ENCODE measurements around the gene SDK1. TPM values are rescaled to one million over a fixed set of nuclear protein-coding genes. Genes with fewer than 3 reads are reported as not detected.

Gene SDK1
- total and polyA plus RNA-seq, 2 of the 8 experiments (the other 6 are each of a cell fraction or from before 2014, with no cell fraction given): 3.3 to 7.2 TPM

DNA sequence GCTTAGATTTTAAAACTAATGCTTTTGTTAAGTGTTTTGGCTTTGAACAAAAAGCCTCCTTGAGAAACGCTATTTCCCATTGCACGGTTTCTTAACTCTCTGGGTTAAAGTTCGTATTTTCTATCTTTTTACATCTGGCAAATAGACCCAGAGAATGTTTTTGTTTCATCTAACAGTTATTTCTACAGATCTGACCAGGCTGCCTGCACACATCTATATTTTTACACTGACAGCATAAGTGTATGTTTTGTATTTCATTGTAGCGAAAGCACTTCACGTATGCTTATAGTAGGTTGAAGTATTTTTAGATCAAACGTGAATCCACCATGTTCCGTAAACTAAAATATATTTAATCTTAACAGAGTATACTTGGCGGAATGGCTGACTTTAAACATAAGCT is 477.3 kb downstream of the SDK1 start (continued):
- TF ChIP-seq, protein P1, sequence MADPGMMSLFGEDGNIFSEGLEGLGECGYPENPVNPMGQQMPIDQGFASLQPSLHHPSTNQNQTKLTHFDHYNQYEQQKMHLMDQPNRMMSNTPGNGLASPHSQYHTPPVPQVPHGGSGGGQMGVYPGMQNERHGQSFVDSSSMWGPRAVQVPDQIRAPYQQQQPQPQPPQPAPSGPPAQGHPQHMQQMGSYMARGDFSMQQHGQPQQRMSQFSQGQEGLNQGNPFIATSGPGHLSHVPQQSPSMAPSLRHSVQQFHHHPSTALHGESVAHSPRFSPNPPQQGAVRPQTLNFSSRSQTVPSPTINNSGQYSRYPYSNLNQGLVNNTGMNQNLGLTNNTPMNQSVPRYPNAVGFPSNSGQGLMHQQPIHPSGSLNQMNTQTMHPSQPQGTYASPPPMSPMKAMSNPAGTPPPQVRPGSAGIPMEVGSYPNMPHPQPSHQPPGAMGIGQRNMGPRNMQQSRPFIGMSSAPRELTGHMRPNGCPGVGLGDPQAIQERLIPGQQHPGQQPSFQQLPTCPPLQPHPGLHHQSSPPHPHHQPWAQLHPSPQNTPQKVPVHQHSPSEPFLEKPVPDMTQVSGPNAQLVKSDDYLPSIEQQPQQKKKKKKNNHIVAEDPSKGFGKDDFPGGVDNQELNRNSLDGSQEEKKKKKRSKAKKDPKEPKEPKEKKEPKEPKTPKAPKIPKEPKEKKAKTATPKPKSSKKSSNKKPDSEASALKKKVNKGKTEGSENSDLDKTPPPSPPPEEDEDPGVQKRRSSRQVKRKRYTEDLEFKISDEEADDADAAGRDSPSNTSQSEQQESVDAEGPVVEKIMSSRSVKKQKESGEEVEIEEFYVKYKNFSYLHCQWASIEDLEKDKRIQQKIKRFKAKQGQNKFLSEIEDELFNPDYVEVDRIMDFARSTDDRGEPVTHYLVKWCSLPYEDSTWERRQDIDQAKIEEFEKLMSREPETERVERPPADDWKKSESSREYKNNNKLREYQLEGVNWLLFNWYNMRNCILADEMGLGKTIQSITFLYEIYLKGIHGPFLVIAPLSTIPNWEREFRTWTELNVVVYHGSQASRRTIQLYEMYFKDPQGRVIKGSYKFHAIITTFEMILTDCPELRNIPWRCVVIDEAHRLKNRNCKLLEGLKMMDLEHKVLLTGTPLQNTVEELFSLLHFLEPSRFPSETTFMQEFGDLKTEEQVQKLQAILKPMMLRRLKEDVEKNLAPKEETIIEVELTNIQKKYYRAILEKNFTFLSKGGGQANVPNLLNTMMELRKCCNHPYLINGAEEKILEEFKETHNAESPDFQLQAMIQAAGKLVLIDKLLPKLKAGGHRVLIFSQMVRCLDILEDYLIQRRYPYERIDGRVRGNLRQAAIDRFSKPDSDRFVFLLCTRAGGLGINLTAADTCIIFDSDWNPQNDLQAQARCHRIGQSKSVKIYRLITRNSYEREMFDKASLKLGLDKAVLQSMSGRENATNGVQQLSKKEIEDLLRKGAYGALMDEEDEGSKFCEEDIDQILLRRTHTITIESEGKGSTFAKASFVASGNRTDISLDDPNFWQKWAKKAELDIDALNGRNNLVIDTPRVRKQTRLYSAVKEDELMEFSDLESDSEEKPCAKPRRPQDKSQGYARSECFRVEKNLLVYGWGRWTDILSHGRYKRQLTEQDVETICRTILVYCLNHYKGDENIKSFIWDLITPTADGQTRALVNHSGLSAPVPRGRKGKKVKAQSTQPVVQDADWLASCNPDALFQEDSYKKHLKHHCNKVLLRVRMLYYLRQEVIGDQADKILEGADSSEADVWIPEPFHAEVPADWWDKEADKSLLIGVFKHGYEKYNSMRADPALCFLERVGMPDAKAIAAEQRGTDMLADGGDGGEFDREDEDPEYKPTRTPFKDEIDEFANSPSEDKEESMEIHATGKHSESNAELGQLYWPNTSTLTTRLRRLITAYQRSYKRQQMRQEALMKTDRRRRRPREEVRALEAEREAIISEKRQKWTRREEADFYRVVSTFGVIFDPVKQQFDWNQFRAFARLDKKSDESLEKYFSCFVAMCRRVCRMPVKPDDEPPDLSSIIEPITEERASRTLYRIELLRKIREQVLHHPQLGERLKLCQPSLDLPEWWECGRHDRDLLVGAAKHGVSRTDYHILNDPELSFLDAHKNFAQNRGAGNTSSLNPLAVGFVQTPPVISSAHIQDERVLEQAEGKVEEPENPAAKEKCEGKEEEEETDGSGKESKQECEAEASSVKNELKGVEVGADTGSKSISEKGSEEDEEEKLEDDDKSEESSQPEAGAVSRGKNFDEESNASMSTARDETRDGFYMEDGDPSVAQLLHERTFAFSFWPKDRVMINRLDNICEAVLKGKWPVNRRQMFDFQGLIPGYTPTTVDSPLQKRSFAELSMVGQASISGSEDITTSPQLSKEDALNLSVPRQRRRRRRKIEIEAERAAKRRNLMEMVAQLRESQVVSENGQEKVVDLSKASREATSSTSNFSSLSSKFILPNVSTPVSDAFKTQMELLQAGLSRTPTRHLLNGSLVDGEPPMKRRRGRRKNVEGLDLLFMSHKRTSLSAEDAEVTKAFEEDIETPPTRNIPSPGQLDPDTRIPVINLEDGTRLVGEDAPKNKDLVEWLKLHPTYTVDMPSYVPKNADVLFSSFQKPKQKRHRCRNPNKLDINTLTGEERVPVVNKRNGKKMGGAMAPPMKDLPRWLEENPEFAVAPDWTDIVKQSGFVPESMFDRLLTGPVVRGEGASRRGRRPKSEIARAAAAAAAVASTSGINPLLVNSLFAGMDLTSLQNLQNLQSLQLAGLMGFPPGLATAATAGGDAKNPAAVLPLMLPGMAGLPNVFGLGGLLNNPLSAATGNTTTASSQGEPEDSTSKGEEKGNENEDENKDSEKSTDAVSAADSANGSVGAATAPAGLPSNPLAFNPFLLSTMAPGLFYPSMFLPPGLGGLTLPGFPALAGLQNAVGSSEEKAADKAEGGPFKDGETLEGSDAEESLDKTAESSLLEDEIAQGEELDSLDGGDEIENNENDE (IDR thresholded peaks at IDR 0.05; ENCODE audit: insufficient replicate concordance, low read length): no peak
- TF ChIP-seq BCL11A (IDR thresholded peaks at IDR 0.05; ENCODE audit: low read depth in 2 of 2, low read length in 2 of 2) (no peak), RAD21 (IDR thresholded peaks at IDR 0.05 in 1 of 2, conservative IDR thresholded peaks at IDR 0.05 in 1 of 2; ENCODE audit: low read depth in 2 of 2, low read length in 2 of 2) (no peak), ASH2L (IDR thresholded peaks at IDR 0.05; ENCODE audit: low read length) (no peak), SIRT6 (IDR thresholded peaks at IDR 0.05; ENCODE audit: low read length) (no peak), SP4 (IDR thresholded peaks at IDR 0.05; ENCODE audit: low read length) (no peak), CREB1 (IDR thresholded peaks at IDR 0.05) (no peak), CBX8 (IDR thresholded peaks at IDR 0.05; ENCODE audit: borderline replicate concordance, low read depth, low read length) (no peak)
- TF ChIP-seq, protein P2, sequence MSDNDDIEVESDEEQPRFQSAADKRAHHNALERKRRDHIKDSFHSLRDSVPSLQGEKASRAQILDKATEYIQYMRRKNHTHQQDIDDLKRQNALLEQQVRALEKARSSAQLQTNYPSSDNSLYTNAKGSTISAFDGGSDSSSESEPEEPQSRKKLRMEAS (IDR thresholded peaks at IDR 0.05): no peak
